WTC11 (cell line): ENCODE measurements around the gene SLC16A7. TPM values are rescaled to one million over a fixed set of nuclear protein-coding genes. Genes with fewer than 3 reads are reported as not detected.

Experiments
- ATAC-seq: fragments of 200-7000 bp; cut with Tn5 transposase; 2 replicates; pipeline ENCODE4 v1.10.0; 2021; ENCODE audit warnings: mild to moderate bottlenecking, moderate library complexity
- CTCF ChIA-PET: fragments of 300-600 bp; sonication (Branson Sonifier 250); formaldehyde crosslinking; loops from one replicate; lab custom pipeline; 2021; ENCODE audit warnings: antibody characterized with exemption; lab: Charles Lee
- POLR2A ChIA-PET: fragments of 350-600 bp; sonication (Branson Sonifier 250); formaldehyde crosslinking; loops from one replicate; lab custom pipeline; 2021; ENCODE audit warnings: antibody characterized with exemption; lab: Charles Lee
- DNase-seq: peaks from one replicate; pipeline ENCODE4 v3.0.0; 2021; ENCODE audit warnings: low spot score
- H3K27ac Mint-ChIP-seq: 2 replicates; pipeline ENCODE4 v1.8.0; 2021; ENCODE audit warnings: mixed read lengths
- H3K27me3 Mint-ChIP-seq: 2 replicates; pipeline ENCODE4 v1.8.0; 2021; ENCODE audit warnings: low read depth, mild to moderate bottlenecking, moderate library complexity, mixed read lengths
- H3K36me3 Mint-ChIP-seq: 2 replicates; pipeline ENCODE4 v1.8.0; 2021; ENCODE audit warnings: mixed read lengths
- H3K4me1 Mint-ChIP-seq: 2 replicates; pipeline ENCODE4 v1.8.0; 2022; ENCODE audit warnings: mixed read lengths
- H3K4me3 Mint-ChIP-seq: 2 replicates; pipeline ENCODE4 v1.8.0; 2021; ENCODE audit warnings: mild to moderate bottlenecking, moderate library complexity, mixed read lengths
- H3K9me3 Mint-ChIP-seq: 2 replicates; pipeline ENCODE4 v1.8.0; 2021; ENCODE audit warnings: mixed read lengths
- CREB1 ChIP-seq: sonication (generic); formaldehyde crosslinking; IDR thresholded peaks from 2 replicates; pipeline ENCODE4 v1.8.0; 2023; ENCODE audit warnings: mild to moderate bottlenecking, missing genetic modification reagents
- CREM ChIP-seq: sonication (generic); formaldehyde crosslinking; IDR thresholded peaks from 2 replicates; pipeline ENCODE4 v1.8.1; 2022; ENCODE audit warnings: mild to moderate bottlenecking, missing genetic modification reagents, moderate library complexity
- ETV6 ChIP-seq: sonication (generic); formaldehyde crosslinking; IDR thresholded peaks from 2 replicates; pipeline ENCODE4 v1.8.1; 2022; ENCODE audit warnings: mild to moderate bottlenecking, missing genetic modification reagents
- GRHL2 ChIP-seq: fragments of 250-450 bp; sonication (Bioruptor Pico); IDR thresholded peaks from 2 replicates; pipeline ENCODE4 v1.8.0; 2022; ENCODE audit warnings: mild to moderate bottlenecking, moderate library complexity; ENCODE audit not compliant: insufficient replicate concordance, severe bottlenecking
- NR2C2 ChIP-seq: sonication (generic); formaldehyde crosslinking; IDR thresholded peaks from 2 replicates; pipeline ENCODE4 v1.8.0; 2022; ENCODE audit warnings: mild to moderate bottlenecking, missing genetic modification reagents
- PRRX2 ChIP-seq: fragments of 250-450 bp; sonication (Bioruptor Pico); IDR thresholded peaks from 2 replicates; pipeline ENCODE4 v1.8.0; 2021; ENCODE audit warnings: mild to moderate bottlenecking
- RELA ChIP-seq: sonication (generic); formaldehyde crosslinking; IDR thresholded peaks from 2 replicates; pipeline ENCODE4 v1.8.1; 2022; ENCODE audit warnings: missing genetic modification reagents, mild to moderate bottlenecking, borderline replicate concordance
- ZNF121 ChIP-seq: sonication (generic); formaldehyde crosslinking; IDR thresholded peaks from 2 replicates; pipeline ENCODE4 v1.8.0; 2023; ENCODE audit warnings: missing genetic modification reagents
- ZNF317 ChIP-seq: sonication (generic); formaldehyde crosslinking; IDR thresholded peaks from 2 replicates; pipeline ENCODE4 v1.8.1; 2023; ENCODE audit warnings: low read depth, mild to moderate bottlenecking, moderate library complexity, missing genetic modification reagents, borderline replicate concordance
- total RNA-seq: library from RNA; stranded (reverse); gene quantifications from 3 replicates; pipeline ENCODE4 v1.2.3, GENCODE V29; 2021
- TF ChIP-seq, protein P1 (sequence below): sonication (generic); formaldehyde crosslinking; IDR thresholded peaks from 2 replicates; pipeline ENCODE4 v1.8.0; 2023; ENCODE audit warnings: missing genetic modification reagents, mild to moderate bottlenecking, borderline replicate concordance
- TF ChIP-seq, protein P2 (sequence below): fragments of 200-600 bp; IDR thresholded peaks from 2 replicates; pipeline ENCODE4 v1.8.0; 2022; ENCODE audit warnings: antibody characterized with exemption
- TF ChIP-seq, protein P3 (sequence below): sonication (generic); formaldehyde crosslinking; IDR thresholded peaks from 2 replicates; pipeline ENCODE4 v1.8.1; 2023; ENCODE audit warnings: mild to moderate bottlenecking, missing genetic modification reagents
- TF ChIP-seq, protein P4 (sequence below): sonication (generic); formaldehyde crosslinking; IDR thresholded peaks from 2 replicates; pipeline ENCODE4 v1.8.1; 2022; ENCODE audit warnings: low read depth, missing genetic modification reagents, borderline replicate concordance
- TF ChIP-seq, protein P5 (sequence below): sonication (generic); formaldehyde crosslinking; IDR thresholded peaks from 2 replicates; pipeline ENCODE4 v1.8.1; 2022; ENCODE audit warnings: mild to moderate bottlenecking, missing genetic modification reagents, moderate library complexity, borderline replicate concordance
- TF ChIP-seq, protein P6 (sequence below): sonication (generic); formaldehyde crosslinking; conservative IDR thresholded peaks from 2 replicates; pipeline ENCODE4 v1.8.1; 2022; ENCODE audit warnings: mild to moderate bottlenecking, missing genetic modification reagents

SLC16A7 gene
- total RNA-seq, 1 experiment from 2014 or later = 3.4 TPM

DNA sequence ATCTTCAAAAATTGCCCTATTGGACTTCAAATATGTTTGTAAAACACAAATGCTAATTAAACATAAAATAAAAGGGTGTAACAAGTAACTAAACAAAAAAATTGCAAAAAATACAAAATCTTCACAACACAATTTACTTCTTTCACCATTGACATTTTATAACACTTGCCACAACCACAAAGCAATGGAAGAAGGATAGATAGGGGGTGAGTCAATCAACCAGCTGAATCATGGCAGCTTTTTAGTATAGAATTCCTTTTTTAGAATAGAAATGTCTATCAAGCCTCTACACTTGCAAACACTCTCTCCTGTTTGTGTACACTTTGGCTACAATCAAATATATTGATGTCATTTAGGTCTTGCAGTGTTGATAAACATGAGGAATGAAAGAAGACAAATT, 232.7 kb downstream of the SLC16A7 start:
- Mint-ChIP-seq H3K27me3 (no peaks in the 10 kb centered on the region), H3K4me3 (no peak overlapping the region), H3K36me3 (no peaks in the 10 kb centered on the region), H3K27ac (no peak overlapping the region), H3K4me1 (peaks cover under 1% of the 10 kb centered on the region; the same call in 1 of the 2 replicates), H3K9me3 (peaks cover 4% of the 10 kb centered on the region; the same call in 1 of the 2 replicates)
- no peak for ATAC-seq
- DNase-seq = no peak
- POLR2A ChIA-PET = no interaction called here
- CTCF ChIA-PET = no interaction called here
- TF ChIP-seq NR2C2 = no peak
- TF ChIP-seq, protein P1, sequence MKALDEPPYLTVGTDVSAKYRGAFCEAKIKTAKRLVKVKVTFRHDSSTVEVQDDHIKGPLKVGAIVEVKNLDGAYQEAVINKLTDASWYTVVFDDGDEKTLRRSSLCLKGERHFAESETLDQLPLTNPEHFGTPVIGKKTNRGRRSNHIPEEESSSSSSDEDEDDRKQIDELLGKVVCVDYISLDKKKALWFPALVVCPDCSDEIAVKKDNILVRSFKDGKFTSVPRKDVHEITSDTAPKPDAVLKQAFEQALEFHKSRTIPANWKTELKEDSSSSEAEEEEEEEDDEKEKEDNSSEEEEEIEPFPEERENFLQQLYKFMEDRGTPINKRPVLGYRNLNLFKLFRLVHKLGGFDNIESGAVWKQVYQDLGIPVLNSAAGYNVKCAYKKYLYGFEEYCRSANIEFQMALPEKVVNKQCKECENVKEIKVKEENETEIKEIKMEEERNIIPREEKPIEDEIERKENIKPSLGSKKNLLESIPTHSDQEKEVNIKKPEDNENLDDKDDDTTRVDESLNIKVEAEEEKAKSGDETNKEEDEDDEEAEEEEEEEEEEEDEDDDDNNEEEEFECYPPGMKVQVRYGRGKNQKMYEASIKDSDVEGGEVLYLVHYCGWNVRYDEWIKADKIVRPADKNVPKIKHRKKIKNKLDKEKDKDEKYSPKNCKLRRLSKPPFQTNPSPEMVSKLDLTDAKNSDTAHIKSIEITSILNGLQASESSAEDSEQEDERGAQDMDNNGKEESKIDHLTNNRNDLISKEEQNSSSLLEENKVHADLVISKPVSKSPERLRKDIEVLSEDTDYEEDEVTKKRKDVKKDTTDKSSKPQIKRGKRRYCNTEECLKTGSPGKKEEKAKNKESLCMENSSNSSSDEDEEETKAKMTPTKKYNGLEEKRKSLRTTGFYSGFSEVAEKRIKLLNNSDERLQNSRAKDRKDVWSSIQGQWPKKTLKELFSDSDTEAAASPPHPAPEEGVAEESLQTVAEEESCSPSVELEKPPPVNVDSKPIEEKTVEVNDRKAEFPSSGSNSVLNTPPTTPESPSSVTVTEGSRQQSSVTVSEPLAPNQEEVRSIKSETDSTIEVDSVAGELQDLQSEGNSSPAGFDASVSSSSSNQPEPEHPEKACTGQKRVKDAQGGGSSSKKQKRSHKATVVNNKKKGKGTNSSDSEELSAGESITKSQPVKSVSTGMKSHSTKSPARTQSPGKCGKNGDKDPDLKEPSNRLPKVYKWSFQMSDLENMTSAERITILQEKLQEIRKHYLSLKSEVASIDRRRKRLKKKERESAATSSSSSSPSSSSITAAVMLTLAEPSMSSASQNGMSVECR (CRISPR knock-in tag) = no peak
- TF ChIP-seq, protein P2, sequence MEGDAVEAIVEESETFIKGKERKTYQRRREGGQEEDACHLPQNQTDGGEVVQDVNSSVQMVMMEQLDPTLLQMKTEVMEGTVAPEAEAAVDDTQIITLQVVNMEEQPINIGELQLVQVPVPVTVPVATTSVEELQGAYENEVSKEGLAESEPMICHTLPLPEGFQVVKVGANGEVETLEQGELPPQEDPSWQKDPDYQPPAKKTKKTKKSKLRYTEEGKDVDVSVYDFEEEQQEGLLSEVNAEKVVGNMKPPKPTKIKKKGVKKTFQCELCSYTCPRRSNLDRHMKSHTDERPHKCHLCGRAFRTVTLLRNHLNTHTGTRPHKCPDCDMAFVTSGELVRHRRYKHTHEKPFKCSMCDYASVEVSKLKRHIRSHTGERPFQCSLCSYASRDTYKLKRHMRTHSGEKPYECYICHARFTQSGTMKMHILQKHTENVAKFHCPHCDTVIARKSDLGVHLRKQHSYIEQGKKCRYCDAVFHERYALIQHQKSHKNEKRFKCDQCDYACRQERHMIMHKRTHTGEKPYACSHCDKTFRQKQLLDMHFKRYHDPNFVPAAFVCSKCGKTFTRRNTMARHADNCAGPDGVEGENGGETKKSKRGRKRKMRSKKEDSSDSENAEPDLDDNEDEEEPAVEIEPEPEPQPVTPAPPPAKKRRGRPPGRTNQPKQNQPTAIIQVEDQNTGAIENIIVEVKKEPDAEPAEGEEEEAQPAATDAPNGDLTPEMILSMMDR = no peak
- TF ChIP-seq CREB1 = no peak
- TF ChIP-seq ETV6 = no peak
- TF ChIP-seq, protein P3, sequence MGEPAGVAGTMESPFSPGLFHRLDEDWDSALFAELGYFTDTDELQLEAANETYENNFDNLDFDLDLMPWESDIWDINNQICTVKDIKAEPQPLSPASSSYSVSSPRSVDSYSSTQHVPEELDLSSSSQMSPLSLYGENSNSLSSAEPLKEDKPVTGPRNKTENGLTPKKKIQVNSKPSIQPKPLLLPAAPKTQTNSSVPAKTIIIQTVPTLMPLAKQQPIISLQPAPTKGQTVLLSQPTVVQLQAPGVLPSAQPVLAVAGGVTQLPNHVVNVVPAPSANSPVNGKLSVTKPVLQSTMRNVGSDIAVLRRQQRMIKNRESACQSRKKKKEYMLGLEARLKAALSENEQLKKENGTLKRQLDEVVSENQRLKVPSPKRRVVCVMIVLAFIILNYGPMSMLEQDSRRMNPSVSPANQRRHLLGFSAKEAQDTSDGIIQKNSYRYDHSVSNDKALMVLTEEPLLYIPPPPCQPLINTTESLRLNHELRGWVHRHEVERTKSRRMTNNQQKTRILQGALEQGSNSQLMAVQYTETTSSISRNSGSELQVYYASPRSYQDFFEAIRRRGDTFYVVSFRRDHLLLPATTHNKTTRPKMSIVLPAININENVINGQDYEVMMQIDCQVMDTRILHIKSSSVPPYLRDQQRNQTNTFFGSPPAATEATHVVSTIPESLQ = no peak
- TF ChIP-seq, protein P4, sequence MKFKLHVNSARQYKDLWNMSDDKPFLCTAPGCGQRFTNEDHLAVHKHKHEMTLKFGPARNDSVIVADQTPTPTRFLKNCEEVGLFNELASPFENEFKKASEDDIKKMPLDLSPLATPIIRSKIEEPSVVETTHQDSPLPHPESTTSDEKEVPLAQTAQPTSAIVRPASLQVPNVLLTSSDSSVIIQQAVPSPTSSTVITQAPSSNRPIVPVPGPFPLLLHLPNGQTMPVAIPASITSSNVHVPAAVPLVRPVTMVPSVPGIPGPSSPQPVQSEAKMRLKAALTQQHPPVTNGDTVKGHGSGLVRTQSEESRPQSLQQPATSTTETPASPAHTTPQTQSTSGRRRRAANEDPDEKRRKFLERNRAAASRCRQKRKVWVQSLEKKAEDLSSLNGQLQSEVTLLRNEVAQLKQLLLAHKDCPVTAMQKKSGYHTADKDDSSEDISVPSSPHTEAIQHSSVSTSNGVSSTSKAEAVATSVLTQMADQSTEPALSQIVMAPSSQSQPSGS (CRISPR knock-in tag) = no peak
- no peak for TF ChIP-seq ZNF121 (CRISPR knock-in tag)
- TF ChIP-seq, protein P5, sequence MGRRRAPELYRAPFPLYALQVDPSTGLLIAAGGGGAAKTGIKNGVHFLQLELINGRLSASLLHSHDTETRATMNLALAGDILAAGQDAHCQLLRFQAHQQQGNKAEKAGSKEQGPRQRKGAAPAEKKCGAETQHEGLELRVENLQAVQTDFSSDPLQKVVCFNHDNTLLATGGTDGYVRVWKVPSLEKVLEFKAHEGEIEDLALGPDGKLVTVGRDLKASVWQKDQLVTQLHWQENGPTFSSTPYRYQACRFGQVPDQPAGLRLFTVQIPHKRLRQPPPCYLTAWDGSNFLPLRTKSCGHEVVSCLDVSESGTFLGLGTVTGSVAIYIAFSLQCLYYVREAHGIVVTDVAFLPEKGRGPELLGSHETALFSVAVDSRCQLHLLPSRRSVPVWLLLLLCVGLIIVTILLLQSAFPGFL (CRISPR knock-in tag) = no peak
- no peak for TF ChIP-seq CREM (CRISPR knock-in tag)
- no peak for TF ChIP-seq GRHL2 (CRISPR knock-in tag)
- TF ChIP-seq RELA (CRISPR knock-in tag) = no peak
- TF ChIP-seq PRRX2 = no peak
- TF ChIP-seq, protein P6, sequence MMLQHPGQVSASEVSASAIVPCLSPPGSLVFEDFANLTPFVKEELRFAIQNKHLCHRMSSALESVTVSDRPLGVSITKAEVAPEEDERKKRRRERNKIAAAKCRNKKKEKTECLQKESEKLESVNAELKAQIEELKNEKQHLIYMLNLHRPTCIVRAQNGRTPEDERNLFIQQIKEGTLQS (CRISPR knock-in tag) = no peak
- no peak for TF ChIP-seq ZNF317 (CRISPR knock-in tag)

DNA sequence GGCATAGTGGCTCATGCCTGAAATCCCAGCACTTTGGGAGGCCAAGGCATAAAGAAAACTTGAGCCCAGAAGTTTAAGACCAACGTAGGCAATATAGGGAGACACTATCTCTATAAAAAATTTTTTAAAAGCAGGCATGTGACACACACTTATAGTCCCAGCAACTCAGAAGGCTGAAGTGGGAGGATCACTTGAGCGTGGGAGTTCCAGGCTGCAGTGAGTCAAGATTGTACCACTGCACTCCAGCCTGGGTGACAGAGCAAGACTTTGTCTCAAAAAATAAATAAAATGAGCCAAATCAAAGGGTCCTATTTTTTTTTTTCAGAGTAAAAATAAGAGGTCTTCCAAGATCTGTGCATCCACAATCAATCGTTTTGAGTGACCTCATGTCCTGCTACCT, 237.6 kb downstream of the SLC16A7 start:
- ChIA-PET CTCF (no interaction called here), POLR2A (no interaction called here)
- H3K9me3 Mint-ChIP-seq = no peaks in the 10 kb centered on the region
- no peak overlapping the region for H3K4me3 Mint-ChIP-seq
- DNase-seq (no peak), ATAC-seq (no peak)
- TF ChIP-seq, protein P4 (CRISPR knock-in tag) = no peak
- H3K27me3 Mint-ChIP-seq = no peaks in the 10 kb centered on the region
- no peaks in the 10 kb centered on the region for H3K36me3 Mint-ChIP-seq
- peaks cover 12% of the 10 kb centered on the region for H3K4me1 Mint-ChIP-seq
- no peak overlapping the region for H3K27ac Mint-ChIP-seq
